Body of pancreas (tissue), 4 donors: Measurements from ENCODE around the gene PDLIM5.

Experiments
- CTCF ChIP-seq, 7 experiments: fragments of 450-650 bp in 4 of 7; fragments of 200-600 bp in 3 of 7; sonication (generic) in 3 of 7; IDR thresholded peaks; one replicate each; pipeline ENCODE4 v1.5.1; 2016 to 2019; ENCODE audit warnings: antibody characterized with exemption in 7 of 7
- POLR2A ChIP-seq, 3 donors: fragments of 450-650 bp; IDR thresholded peaks; one replicate each; pipeline ENCODE4 v1.6.1; 2016; ENCODE audit warnings: antibody characterized with exemption in 3 of 3, mild to moderate bottlenecking in 2 of 3

GRCh38 chr4:94654714-94655113 is 203.0 kb downstream of the PDLIM5 start:
- TF ChIP-seq CTCF (IDR thresholded peaks at IDR 0.05) (no peak), POLR2A (IDR thresholded peaks at IDR 0.05) (no peak)
